Prostate gland (tissue), 2 donors: ENCODE measurements around the gene FAM53B.

Experiments used
- POLR2A ChIP-seq: fragments of 450-650 bp; IDR thresholded peaks from one replicate; pipeline ENCODE4 v1.6.1; 2016; ENCODE audit warnings: antibody characterized with exemption, mild to moderate bottlenecking
- POLR2AphosphoS5 ChIP-seq: sonication (generic); formaldehyde crosslinking; IDR thresholded peaks from one replicate; pipeline ENCODE4 v1.6.1; 2017; ENCODE audit warnings: antibody characterized with exemption
- TF ChIP-seq, protein P1 (sequence below), 4 experiments: fragments of 200-600 bp in 2 of 4; fragments of 450-650 bp in 2 of 4; sonication (generic) in 2 of 4; IDR thresholded peaks; 1 replicate in 3 of 4; 2 replicates in 1 of 4; pipeline ENCODE4 v1.5.1; 2016 to 2019; ENCODE audit warnings: antibody characterized with exemption in 4 of 4, mild to moderate bottlenecking in 2 of 4, moderate library complexity in 2 of 4

DNA sequence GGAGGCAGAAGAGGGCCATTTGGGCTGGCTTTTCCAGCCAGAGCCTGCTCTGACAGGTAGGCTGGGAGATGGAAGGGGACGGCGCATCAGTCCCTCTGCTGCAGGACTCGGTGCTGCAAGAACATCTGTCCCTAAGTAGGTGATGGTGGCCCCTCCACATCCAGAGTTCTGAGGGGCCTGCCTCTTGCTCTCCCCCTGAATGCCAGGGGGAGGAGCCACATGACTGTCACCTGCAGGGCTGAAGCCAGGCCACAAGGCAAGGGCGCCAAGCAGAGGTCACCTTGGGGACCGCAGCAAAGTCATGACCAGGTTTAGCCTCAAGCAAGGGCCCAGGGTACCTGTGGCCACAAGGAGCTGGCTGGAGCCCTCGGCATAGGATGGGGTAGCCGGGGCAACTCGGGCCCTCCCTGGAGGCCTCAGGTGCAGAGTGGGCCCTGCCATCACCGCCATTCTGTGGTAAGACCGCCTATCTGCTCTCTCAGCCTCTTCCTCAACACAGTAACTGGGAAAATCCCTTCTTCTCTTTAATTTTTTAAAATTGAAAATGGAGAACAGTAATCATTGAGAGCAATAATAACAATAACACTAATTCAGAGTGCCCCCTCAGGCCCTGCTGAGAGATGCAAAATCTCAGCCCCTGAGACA lies 99.3 kb downstream of the FAM53B start:
- TF ChIP-seq, protein P1, sequence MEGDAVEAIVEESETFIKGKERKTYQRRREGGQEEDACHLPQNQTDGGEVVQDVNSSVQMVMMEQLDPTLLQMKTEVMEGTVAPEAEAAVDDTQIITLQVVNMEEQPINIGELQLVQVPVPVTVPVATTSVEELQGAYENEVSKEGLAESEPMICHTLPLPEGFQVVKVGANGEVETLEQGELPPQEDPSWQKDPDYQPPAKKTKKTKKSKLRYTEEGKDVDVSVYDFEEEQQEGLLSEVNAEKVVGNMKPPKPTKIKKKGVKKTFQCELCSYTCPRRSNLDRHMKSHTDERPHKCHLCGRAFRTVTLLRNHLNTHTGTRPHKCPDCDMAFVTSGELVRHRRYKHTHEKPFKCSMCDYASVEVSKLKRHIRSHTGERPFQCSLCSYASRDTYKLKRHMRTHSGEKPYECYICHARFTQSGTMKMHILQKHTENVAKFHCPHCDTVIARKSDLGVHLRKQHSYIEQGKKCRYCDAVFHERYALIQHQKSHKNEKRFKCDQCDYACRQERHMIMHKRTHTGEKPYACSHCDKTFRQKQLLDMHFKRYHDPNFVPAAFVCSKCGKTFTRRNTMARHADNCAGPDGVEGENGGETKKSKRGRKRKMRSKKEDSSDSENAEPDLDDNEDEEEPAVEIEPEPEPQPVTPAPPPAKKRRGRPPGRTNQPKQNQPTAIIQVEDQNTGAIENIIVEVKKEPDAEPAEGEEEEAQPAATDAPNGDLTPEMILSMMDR (IDR thresholded peaks at IDR 0.05): no peak
- TF ChIP-seq POLR2A (no peak), POLR2AphosphoS5 (no peak)
